Left ventricle myocardium inferior (tissue), 1 donor: ENCODE results near the gene DDX43. TPM values are rescaled to one million over a fixed set of nuclear protein-coding genes. Genes with fewer than 3 reads are reported as not detected.

Source experiments
- DNase-seq: peaks from one replicate; pipeline ENCODE4 v3.0.0-alpha.2; 2020
- H3K27ac ChIP-seq: fragments of 200-600 bp; replicated peaks from 2 replicates; pipeline ENCODE4 v1.8.0; 2021
- H3K27me3 ChIP-seq: fragments of 200-600 bp; 2 replicates; pipeline ENCODE4 v1.8.0; 2021; ENCODE audit warnings: low read depth
- H3K36me3 ChIP-seq: fragments of 200-600 bp; 2 replicates; pipeline ENCODE4 v1.8.0; 2021
- H3K4me1 ChIP-seq: fragments of 200-600 bp; 2 replicates; pipeline ENCODE4 v1.8.0; 2021
- H3K4me3 ChIP-seq: fragments of 200-600 bp; 2 replicates; pipeline ENCODE4 v1.8.0; 2021; ENCODE audit warnings: mild to moderate bottlenecking, moderate library complexity
- H3K9me3 ChIP-seq: fragments of 200-600 bp; replicated peaks from 2 replicates; pipeline ENCODE4 v1.8.0; 2021
- CTCF ChIP-seq: fragments of 200-600 bp; IDR thresholded peaks from 2 replicates; pipeline ENCODE4 v1.8.0; 2021; ENCODE audit warnings: antibody characterized with exemption, mild to moderate bottlenecking, borderline replicate concordance
- intact Hi-C: fragments of 100-400 bp; cut with micrococcal nuclease; formaldehyde crosslinking; loops from one replicate; pipeline ENCODE4 v1.11.0; 2022
- total RNA-seq: library from RNA; stranded (reverse); fragmentation: NEBNext Ultra II Directional; extraction: Animal tissue kit (Norgen Biotek cat#: 25700); gene quantifications from one replicate; pipeline ENCODE4 v1.2.1, GENCODE V29; 2021
- donor health status: DM: no; HTN: yes; CAD: no; lungs with severe emphysema.

The DDX43 gene
- total RNA-seq, 1 donor from 2014 or later, result 0.41 TPM

DNA sequence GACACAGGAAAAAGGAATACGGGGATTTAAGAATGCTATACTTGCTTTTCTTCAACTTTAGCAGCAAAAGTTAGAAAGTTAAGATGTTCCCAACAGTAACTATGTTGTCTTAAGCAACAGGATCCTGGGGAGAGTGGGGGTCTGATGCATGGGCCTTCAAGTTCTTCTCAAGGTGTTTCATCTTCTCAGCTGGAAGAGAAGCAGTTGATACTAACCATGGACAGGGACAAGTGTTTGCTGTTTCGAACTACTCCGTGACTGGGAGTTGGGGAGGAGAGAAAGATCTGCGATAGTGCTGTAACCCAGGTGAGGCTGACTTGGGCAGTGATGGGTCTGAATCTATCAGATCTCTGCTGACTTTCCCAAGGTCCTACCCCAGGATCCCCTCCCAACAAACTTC is 26.0 kb upstream of the DDX43 start:
- intact Hi-C loops, result no loop called here

DNA sequence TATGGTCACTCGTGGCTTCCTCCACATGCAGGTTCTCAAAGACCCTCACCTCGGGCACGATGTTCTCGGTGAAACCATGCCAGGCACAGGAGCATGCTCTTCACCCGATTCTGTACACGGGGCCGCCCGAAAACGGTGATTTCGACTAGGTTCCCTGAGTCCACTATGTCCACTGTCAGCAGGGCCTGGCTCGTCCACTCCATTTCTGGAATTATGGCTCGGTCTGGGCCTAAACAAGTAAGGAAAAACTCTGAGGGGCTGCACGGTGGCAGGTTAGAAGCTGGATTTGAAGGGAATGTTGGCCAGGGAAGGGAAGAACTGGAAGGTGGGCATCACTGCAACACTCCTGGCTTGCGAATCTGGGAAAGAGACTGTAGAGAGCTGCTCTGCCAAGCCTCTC is 25.5 kb upstream of the DDX43 start:
- Histone ChIP-seq H3K27me3 (peaks cover 11% of the 10 kb centered on the region), H3K4me1 (no peaks in the 10 kb centered on the region), H3K27ac (no peak overlapping the region), H3K36me3 (no peaks in the 10 kb centered on the region), H3K9me3 (peaks cover 18% of the 10 kb centered on the region), H3K4me3 (no peak overlapping the region)
- no peak for TF ChIP-seq CTCF
- DNase-seq, result no peak
- intact Hi-C loops, result no loop called here

More for the DNA sequence above, 26.0 kb upstream of the DDX43 start:
- Histone ChIP-seq H3K4me1 (no peaks in the 10 kb centered on the region), H3K27ac (no peak overlapping the region), H3K9me3 (peaks cover 18% of the 10 kb centered on the region), H3K27me3 (peaks cover 11% of the 10 kb centered on the region), H3K36me3 (no peaks in the 10 kb centered on the region), H3K4me3 (no peak overlapping the region)
- TF ChIP-seq CTCF, result no peak
- DNase-seq, result no peak

DNA sequence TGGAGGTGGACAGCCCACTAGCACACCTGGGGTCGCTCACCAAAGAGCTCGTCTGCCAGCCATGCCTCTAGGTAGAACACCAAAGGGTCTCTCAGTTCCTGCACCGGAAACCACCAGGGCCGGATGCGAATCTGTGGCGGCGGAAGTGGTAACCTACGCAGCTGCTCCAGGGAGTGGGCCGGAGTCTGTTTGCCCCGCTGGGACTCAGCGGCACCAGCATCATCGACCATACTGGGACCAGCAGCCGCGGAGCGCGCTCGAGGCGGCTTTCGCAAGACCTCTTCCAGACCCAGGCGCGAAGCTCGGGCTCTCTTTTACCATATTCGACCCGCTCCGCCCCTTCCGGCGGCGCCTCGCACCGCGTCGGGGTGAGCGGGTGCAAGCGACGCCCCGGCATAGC is 25.1 kb upstream of the DDX43 start, which contains the start of gene OOEP:
Gene OOEP (minus strand): TSS at position 335 of the 400 bp plus-strand sequence. CDS start 105 bp downstream, at position 230.
- no peak for TF ChIP-seq CTCF
- Histone ChIP-seq H3K27me3 (peaks cover 11% of the 10 kb centered on the region), H3K9me3 (peaks cover 18% of the 10 kb centered on the region), H3K4me1 (no peaks in the 10 kb centered on the region), H3K27ac (no peak within 1 kb of the TSS), H3K4me3 (no peak within 1 kb of the TSS), H3K36me3 (no peaks in the 10 kb centered on the region)
- intact Hi-C loops, result no loop called here
- DNase-seq, result no peak

GRCh38 chr6:73371984-73372383 is 22.6 kb upstream of the DDX43 start:
- no peak overlapping the region for H3K27ac ChIP-seq
- H3K27me3 ChIP-seq, result no peaks in the 10 kb centered on the region
- H3K9me3 ChIP-seq, result peaks cover 18% of the 10 kb centered on the region
- intact Hi-C loops, result no loop called here
- H3K36me3 ChIP-seq, result no peaks in the 10 kb centered on the region
- no peak for DNase-seq
- H3K4me1 ChIP-seq, result no peaks in the 10 kb centered on the region
- no peak for TF ChIP-seq CTCF
- no peak overlapping the region for H3K4me3 ChIP-seq

GRCh38 chr6:73372516-73372915 is 22.1 kb upstream of the DDX43 start:
- no peaks in the 10 kb centered on the region for H3K4me1 ChIP-seq
- no peak overlapping the region for H3K27ac ChIP-seq
- H3K4me3 ChIP-seq, result no peak overlapping the region
- H3K27me3 ChIP-seq, result no peaks in the 10 kb centered on the region
- no peaks in the 10 kb centered on the region for H3K36me3 ChIP-seq
- intact Hi-C loops, result no loop called here
- H3K9me3 ChIP-seq, result peaks cover 18% of the 10 kb centered on the region
- no peak for DNase-seq
- TF ChIP-seq CTCF, result no peak

DNA sequence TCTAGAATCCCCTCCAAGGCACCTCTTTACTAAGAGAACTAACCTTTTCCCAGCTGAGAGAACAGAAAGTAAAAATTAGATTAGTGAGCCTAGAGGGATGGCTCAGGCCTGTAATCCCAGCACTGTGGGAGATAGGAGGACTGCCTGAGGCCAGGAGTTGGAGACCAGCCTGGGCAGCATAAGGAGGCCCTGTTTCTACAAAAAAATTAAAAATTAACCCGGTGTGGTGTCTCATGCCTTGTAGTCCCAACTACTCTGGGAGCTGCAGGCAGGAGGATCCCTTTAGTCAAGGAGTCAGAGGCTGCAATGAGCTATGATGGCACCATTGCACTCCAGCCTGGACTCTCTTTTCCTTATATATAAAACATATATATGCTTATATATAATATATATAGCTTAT is 19.4 kb upstream of the DDX43 start:
- peaks cover 18% of the 10 kb centered on the region for H3K9me3 ChIP-seq

More for the DNA sequence above, 19.4 kb upstream of the DDX43 start:
- H3K4me1 ChIP-seq, result no peaks in the 10 kb centered on the region
- H3K36me3 ChIP-seq, result no peaks in the 10 kb centered on the region
- no peak overlapping the region for H3K27ac ChIP-seq
- no peak for TF ChIP-seq CTCF
- no peak for DNase-seq
- intact Hi-C loops, result no loop called here
- H3K27me3 ChIP-seq, result no peaks in the 10 kb centered on the region
- H3K4me3 ChIP-seq, result no peak overlapping the region
